Left ventricle myocardium inferior (tissue), 1 donor: ENCODE data around the gene LASP1NB.
"Not testable (repeated sequence)": the region's sequence is repeated elsewhere in the genome, so short reads cannot be mapped to it uniquely, and the experiment has no call there.

Experiments
- DNase-seq: peaks from one replicate; pipeline ENCODE4 v3.0.0-alpha.2; 2020
- H3K27ac ChIP-seq: fragments of 200-600 bp; replicated peaks from 2 replicates; pipeline ENCODE4 v1.8.0; 2021
- H3K27me3 ChIP-seq: fragments of 200-600 bp; 2 replicates; pipeline ENCODE4 v1.8.0; 2021; ENCODE audit warnings: low read depth
- H3K36me3 ChIP-seq: fragments of 200-600 bp; 2 replicates; pipeline ENCODE4 v1.8.0; 2021
- H3K4me1 ChIP-seq: fragments of 200-600 bp; 2 replicates; pipeline ENCODE4 v1.8.0; 2021
- H3K4me3 ChIP-seq: fragments of 200-600 bp; 2 replicates; pipeline ENCODE4 v1.8.0; 2021; ENCODE audit warnings: mild to moderate bottlenecking, moderate library complexity
- H3K9me3 ChIP-seq: fragments of 200-600 bp; replicated peaks from 2 replicates; pipeline ENCODE4 v1.8.0; 2021
- CTCF ChIP-seq: fragments of 200-600 bp; IDR thresholded peaks from 2 replicates; pipeline ENCODE4 v1.8.0; 2021; ENCODE audit warnings: antibody characterized with exemption, mild to moderate bottlenecking, borderline replicate concordance
- intact Hi-C: fragments of 100-400 bp; cut with micrococcal nuclease; formaldehyde crosslinking; loops from one replicate; pipeline ENCODE4 v1.11.0; 2022
- donor health status: DM: no; HTN: yes; CAD: no; lungs with severe emphysema.

LASP1NB gene

GRCh38 chr17:38939987-38940386, 14.6 kb downstream of the LASP1NB start:
- no peaks in the 10 kb centered on the region for H3K9me3 ChIP-seq
- H3K27me3 ChIP-seq = no peaks in the 10 kb centered on the region
- H3K4me1 ChIP-seq = peaks cover 12% of the 10 kb centered on the region
- no peak overlapping the region for H3K4me3 ChIP-seq
- intact Hi-C loops = no loop called here
- TF ChIP-seq CTCF = no peak
- H3K27ac ChIP-seq = no peak overlapping the region
- DNase-seq = no peak
- no peaks in the 10 kb centered on the region for H3K36me3 ChIP-seq

- Histone ChIP-seq H3K4me3 (no peak overlapping the region), H3K27me3 (no peaks in the 10 kb centered on the region), H3K4me1 (peaks cover 12% of the 10 kb centered on the region), H3K36me3 (no peaks in the 10 kb centered on the region), H3K27ac (no peak overlapping the region), H3K9me3 (no peaks in the 10 kb centered on the region)
- TF ChIP-seq CTCF = no peak
- intact Hi-C loops = no loop called here
- no peak for DNase-seq
Measured at GRCh38 chr17:38940404-38940803, 15.0 kb downstream of the LASP1NB start.

- no peak overlapping the region for H3K27ac ChIP-seq
- no peaks in the 10 kb centered on the region for H3K9me3 ChIP-seq
- H3K36me3 ChIP-seq = no peaks in the 10 kb centered on the region
- no peak for DNase-seq
- no peak for TF ChIP-seq CTCF
- intact Hi-C loops = no loop called here
- no peaks in the 10 kb centered on the region for H3K27me3 ChIP-seq
- H3K4me3 ChIP-seq = no peak overlapping the region
- H3K4me1 ChIP-seq = peaks cover 12% of the 10 kb centered on the region
Measured at GRCh38 chr17:38942696-38943334, 17.4 kb downstream of the LASP1NB start.

- H3K9me3 ChIP-seq = no peaks in the 10 kb centered on the region
- intact Hi-C loops = no loop called here
- peaks cover 12% of the 10 kb centered on the region for H3K4me1 ChIP-seq
- no peak for TF ChIP-seq CTCF
- no peak overlapping the region for H3K4me3 ChIP-seq
- H3K27me3 ChIP-seq = no peaks in the 10 kb centered on the region
- no peaks in the 10 kb centered on the region for H3K36me3 ChIP-seq
- DNase-seq = no peak
- H3K27ac ChIP-seq = no peak overlapping the region
Measured at GRCh38 chr17:38943607-38944006, 18.2 kb downstream of the LASP1NB start.

GRCh38 chr17:38947189-38947588, 21.8 kb downstream of the LASP1NB start:
- Histone ChIP-seq H3K4me3 (no peak overlapping the region), H3K27ac (no peak overlapping the region), H3K27me3 (no peaks in the 10 kb centered on the region), H3K4me1 (peaks cover 5% of the 10 kb centered on the region), H3K9me3 (no peaks in the 10 kb centered on the region), H3K36me3 (no peaks in the 10 kb centered on the region)
- no peak for TF ChIP-seq CTCF
- intact Hi-C loops = no loop called here
- DNase-seq = no peak

GRCh38 chr17:38953800-38954199, 28.4 kb downstream of the LASP1NB start:
- DNase-seq, intact Hi-C loops, H3K4me3 ChIP-seq, H3K36me3 ChIP-seq, H3K9me3 ChIP-seq, H3K27ac ChIP-seq, H3K27me3 ChIP-seq, H3K4me1 ChIP-seq: not testable (repeated sequence)
